ENCODE measurements around the gene VEZT. TPM values are rescaled to one million over a fixed set of nuclear protein-coding genes. Genes with fewer than 3 reads are reported as not detected.
A peak's percentile ranks its signal among the peaks of the same experiment; 100 is the strongest.

Gene VEZT
- total and polyA plus RNA-seq, 10 of the 15 experiments (the other 5 are each of a cell fraction or from before 2014, with no cell fraction given): 32.8 to 134 (median 66.2) TPM

DNA sequence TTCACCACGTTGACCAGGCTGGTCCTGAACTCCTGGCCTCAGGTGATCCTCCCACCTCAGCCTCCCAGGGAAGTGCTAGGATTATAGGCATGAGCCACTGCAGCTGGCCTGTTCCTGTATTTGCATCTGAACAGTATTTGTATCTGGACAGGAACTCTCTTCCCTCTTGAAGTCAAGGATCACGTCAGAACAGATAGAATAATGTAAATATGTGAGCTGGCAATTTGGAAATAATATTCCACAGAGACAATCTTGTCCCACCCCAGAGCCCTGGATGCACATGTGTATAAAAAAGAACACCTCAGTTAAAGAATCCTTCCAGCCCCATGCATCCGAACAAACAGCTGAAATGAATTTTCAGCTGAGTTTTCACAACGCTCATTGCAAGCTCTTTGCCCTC lies 118.3 kb downstream of the VEZT start (continued):
- TF ChIP-seq HDGF (IDR thresholded peaks at IDR 0.05) (no peak), BACH1 (IDR thresholded peaks at IDR 0.05; ENCODE audit: borderline replicate concordance) (no peak), TCF3 (IDR thresholded peaks at IDR 0.05; ENCODE audit: borderline replicate concordance, insufficient read depth, low read depth, low read length) (no peak), SMAD1 (IDR thresholded peaks at IDR 0.05; ENCODE audit: low read depth, partially characterized antibody) (no peak), ZNF622 (IDR thresholded peaks at IDR 0.05) (no peak), EZH2 (IDR thresholded peaks at IDR 0.05; ENCODE audit: borderline replicate concordance, control insufficient read depth, low read depth, low read length) (no peak), ZNF207 (IDR thresholded peaks at IDR 0.05; ENCODE audit: borderline replicate concordance) (no peak), CBX3 (IDR thresholded peaks at IDR 0.05; ENCODE audit: borderline replicate concordance, low read depth) (no peak)
- TF ChIP-seq, protein P1, sequence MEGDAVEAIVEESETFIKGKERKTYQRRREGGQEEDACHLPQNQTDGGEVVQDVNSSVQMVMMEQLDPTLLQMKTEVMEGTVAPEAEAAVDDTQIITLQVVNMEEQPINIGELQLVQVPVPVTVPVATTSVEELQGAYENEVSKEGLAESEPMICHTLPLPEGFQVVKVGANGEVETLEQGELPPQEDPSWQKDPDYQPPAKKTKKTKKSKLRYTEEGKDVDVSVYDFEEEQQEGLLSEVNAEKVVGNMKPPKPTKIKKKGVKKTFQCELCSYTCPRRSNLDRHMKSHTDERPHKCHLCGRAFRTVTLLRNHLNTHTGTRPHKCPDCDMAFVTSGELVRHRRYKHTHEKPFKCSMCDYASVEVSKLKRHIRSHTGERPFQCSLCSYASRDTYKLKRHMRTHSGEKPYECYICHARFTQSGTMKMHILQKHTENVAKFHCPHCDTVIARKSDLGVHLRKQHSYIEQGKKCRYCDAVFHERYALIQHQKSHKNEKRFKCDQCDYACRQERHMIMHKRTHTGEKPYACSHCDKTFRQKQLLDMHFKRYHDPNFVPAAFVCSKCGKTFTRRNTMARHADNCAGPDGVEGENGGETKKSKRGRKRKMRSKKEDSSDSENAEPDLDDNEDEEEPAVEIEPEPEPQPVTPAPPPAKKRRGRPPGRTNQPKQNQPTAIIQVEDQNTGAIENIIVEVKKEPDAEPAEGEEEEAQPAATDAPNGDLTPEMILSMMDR (IDR thresholded peaks at IDR 0.05 in 2 of 3, conservative IDR thresholded peaks at IDR 0.05 in 1 of 3; ENCODE audit: control insufficient read depth in 2 of 3, extremely low read depth in 1 of 3, insufficient read depth in 1 of 3, low read depth in 3 of 3, low read length in 3 of 3): no peak

- no peaks in the 10 kb centered on the region for H3K9me3 ChIP-seq (replicated peaks; ENCODE audit: control insufficient read depth, insufficient read depth, low read length)
- H3K9ac ChIP-seq (ENCODE audit: control insufficient read depth, insufficient read depth, low read length): no peak overlapping the region
- RAD21 ChIA-PET (ENCODE audit: unreplicated experiment): no interaction called here
- CTCF ChIA-PET: interaction anchor here (0.6 to 0.9 kb wide), 2 partner anchors 10 to 219 kb away, joined by 4 read pairs; no protein-coding TSS in a partner anchor
- FAIRE-seq (no peak), DNase-seq (ENCODE audit: low read depth, low spot score) (no peak), ATAC-seq (peak; percentile 56)
- POLR2A ChIA-PET: no interaction called here
- H3K27me3 ChIP-seq (replicated peaks in 1 of 2; ENCODE audit: control insufficient read depth in 2 of 2, insufficient read depth in 2 of 2, low read length in 1 of 2): no peaks in the 10 kb centered on the region; a peak in 2 of 4 replicates
- no peaks in the 10 kb centered on the region for H3K4me1 ChIP-seq (ENCODE audit: control insufficient read depth, insufficient read depth, low read length)
- no peak overlapping the region for H3K4me3 ChIP-seq
- in situ Hi-C loops (cut with MboI): no loop called here
- SMC1A ChIA-PET (ENCODE audit: uncharacterized antibody, unreplicated experiment): interaction anchor here (1.1 to 2.5 kb wide), 3 partner anchors 10 to 219 kb away, joined by 3 to 7 read pairs (median 3); no protein-coding TSS in a partner anchor
- H2AFZ ChIP-seq (ENCODE audit: control insufficient read depth, low read depth, low read length): no peak overlapping the region
- H3K36me3 ChIP-seq (ENCODE audit: control insufficient read depth in 2 of 2, insufficient read depth in 2 of 2, low read length in 1 of 2): no peaks in the 10 kb centered on the region
- H3K27ac ChIP-seq (ENCODE audit: control insufficient read depth, insufficient read depth): no peak overlapping the region
- BruUV-seq (replicated peaks): no TSS peak
- no peaks in the 10 kb centered on the region for H4K20me1 ChIP-seq (ENCODE audit: control insufficient read depth, insufficient read depth)
- no peaks in the 10 kb centered on the region for H3K79me2 ChIP-seq (ENCODE audit: control insufficient read depth, insufficient read depth, low read length)
- 46% methylated on average over 10 of the region's 10 CpGs for whole genome bisulfite sequencing (ENCODE audit: insufficient coverage, insufficient replicate concordance, low lambda C conversion rate, missing lambda C conversion rate)
- H3K4me2 ChIP-seq (ENCODE audit: control insufficient read depth, insufficient read depth): no peak overlapping the region
- intact Hi-C loops (cut with micrococcal nuclease; ENCODE audit: unreplicated experiment): loop anchor here (2.0 kb wide), 1 partner anchor 220 kb away; no protein-coding TSS in a partner anchor
- TF ChIP-seq RAD21 (IDR thresholded peaks at IDR 0.05; ENCODE audit: insufficient read depth, low read depth, low read length): peak; percentile 47; the same call in 1 of the 2 replicates
- peak; percentile 13; the same call in 1 of the 2 replicates for TF ChIP-seq SMC3 (IDR thresholded peaks at IDR 0.05; ENCODE audit: borderline replicate concordance, low read length)
- TF ChIP-seq, protein P2, sequence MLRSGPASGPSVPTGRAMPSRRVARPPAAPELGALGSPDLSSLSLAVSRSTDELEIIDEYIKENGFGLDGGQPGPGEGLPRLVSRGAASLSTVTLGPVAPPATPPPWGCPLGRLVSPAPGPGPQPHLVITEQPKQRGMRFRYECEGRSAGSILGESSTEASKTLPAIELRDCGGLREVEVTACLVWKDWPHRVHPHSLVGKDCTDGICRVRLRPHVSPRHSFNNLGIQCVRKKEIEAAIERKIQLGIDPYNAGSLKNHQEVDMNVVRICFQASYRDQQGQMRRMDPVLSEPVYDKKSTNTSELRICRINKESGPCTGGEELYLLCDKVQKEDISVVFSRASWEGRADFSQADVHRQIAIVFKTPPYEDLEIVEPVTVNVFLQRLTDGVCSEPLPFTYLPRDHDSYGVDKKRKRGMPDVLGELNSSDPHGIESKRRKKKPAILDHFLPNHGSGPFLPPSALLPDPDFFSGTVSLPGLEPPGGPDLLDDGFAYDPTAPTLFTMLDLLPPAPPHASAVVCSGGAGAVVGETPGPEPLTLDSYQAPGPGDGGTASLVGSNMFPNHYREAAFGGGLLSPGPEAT (IDR thresholded peaks at IDR 0.05; ENCODE audit: low read depth): no peak
- no peak for TF ChIP-seq BCLAF1 (IDR thresholded peaks at IDR 0.05)
These were observed 118.9 kb downstream of the VEZT start for GRCh38 chr12:95336387-95337067.
